Heart right ventricle (tissue), 16 donors: ENCODE results near the gene ADGRD1. TPM values are rescaled to one million over a fixed set of nuclear protein-coding genes. Genes with fewer than 3 reads are reported as not detected.

Experiments
- ATAC-seq, 8 donors: fragments of 200-7000 bp; cut with Tn5 transposase; one replicate each; pipeline ENCODE4 v1.9.1; 2020; ENCODE audit warnings: mild to moderate bottlenecking in 8 of 8, moderate library complexity in 8 of 8, moderate number of reproducible peaks in 1 of 8
- DNase-seq, 2 donors: peaks; one replicate each; pipeline ENCODE4 v3.0.0-alpha.2; 2020
- H3K27ac ChIP-seq, 10 donors: fragments of 200-600 bp; sonication (generic) in 2 of 10; one replicate each; pipeline versions ENCODE4 v1.5.0 to v1.8.0; 2020 to 2022; ENCODE audit warnings: mild to moderate bottlenecking in 3 of 10
- H3K27me3 ChIP-seq, 7 donors: fragments of 200-600 bp; one replicate each; pipeline ENCODE4 v1.8.0; 2021 to 2022; ENCODE audit warnings: mild to moderate bottlenecking in 2 of 7
- H3K36me3 ChIP-seq, 9 donors: fragments of 200-600 bp; sonication (generic) in 1 of 9; one replicate each; pipeline versions ENCODE4 v1.5.0 to v1.8.0; 2020 to 2022; ENCODE audit warnings: mild to moderate bottlenecking in 2 of 9
- H3K4me1 ChIP-seq, 9 donors: fragments of 200-600 bp; sonication (generic) in 1 of 9; one replicate each; pipeline versions ENCODE4 v1.5.0 to v1.8.0; 2020 to 2022; ENCODE audit warnings: mild to moderate bottlenecking in 4 of 9
- H3K4me3 ChIP-seq, 10 donors: fragments of 200-600 bp; sonication (generic) in 2 of 10; one replicate each; pipeline versions ENCODE4 v1.5.0 to v1.8.0; 2020 to 2022; ENCODE audit warnings: mild to moderate bottlenecking in 7 of 10, moderate library complexity in 2 of 10
- H3K9me3 ChIP-seq, 11 donors: fragments of 200-600 bp in 10 of 11; sonication (generic) in 2 of 11; one replicate each; pipeline versions ENCODE4 v1.5.0 to v1.8.0; 2013 to 2022; ENCODE audit warnings: mild to moderate bottlenecking in 2 of 11, control low read depth in 1 of 11, moderate library complexity in 1 of 11
- WGBS, 2 donors: extraction: QIAGEN DNeasy Blood & Tissue Kit; methylation state at CpG; one replicate each; pipeline ENCODE4 v1.1.7; 2013; ENCODE audit warnings: inconsistent platforms in 1 of 2; 5-methylcytosine and 5-hydroxymethylcytosine counted together
- intact Hi-C, 10 donors: fragments of 100-400 bp; cut with DNase I; formaldehyde crosslinking; loops; one replicate each; pipeline versions ENCODE4 v1.11.1 to v1.14.2; 2022
- polyA plus RNA-seq, 2 donors: library from polyadenylated mRNA; stranded (reverse); fragments of 200-250 nt; gene quantifications; one replicate each; pipeline ENCODE4 v1.2.3, GENCODE V29; 2013
- total RNA-seq, 10 donors: library from RNA; stranded (reverse); fragmentation: NEBNext Ultra II Directional in 3 of 10; extraction: Animal tissue kit (Norgen Biotek cat#: 25700) in 3 of 10; gene quantifications; one replicate each; pipeline versions ENCODE4 v1.2.1 to v1.2.4, GENCODE V29; 2021 to 2023
- TF ChIP-seq, protein P1 (sequence below), 9 donors: fragments of 200-600 bp; sonication (generic) in 2 of 9; IDR thresholded peaks; one replicate each; pipeline versions ENCODE4 v1.5.0 to v1.8.0; 2021 to 2022; ENCODE audit warnings: antibody characterized with exemption in 9 of 9, mild to moderate bottlenecking in 5 of 9, moderate library complexity in 1 of 9
- donor health status: Arrhythmogenic right ventricular cardiomyopathy.
- donor health status: ischemic (EF 13 %, LVEDD 7.1; RV severe dilation, severe dysfunction).
- donor health status: healthy with polysubstance abuse.
- donor health status: DM: no; HTN: yes; CAD: no.
- donor health status: DM: no; HTN: no; CAD: no.
- donor health status: ischemic (EF 25% LVEDD 6.9; RV normal size, moderate dysfunction).
- donor health status: ischemic (EF 25% LVEDD 5.7; RV mildly dilated, moderate dysfunction).
- donor health status: healthy.
- donor health status: DM: yes; HTN: yes; CAD: no.
- donor health status: Ischemic cardiomyopathy.
- donor health status: ischemic (EF 35%, LVEDD 5.7; RV mildly dilated, moderate dysfunction).
- donor health status: nonischemic (EF 11% LVEDD 7.7; RV severe dilation, severe dysfunction).
- donor health status: DM: yes; HTN: yes; CAD: no.
- donor health status: PGD.
- donor health status: ischemic (EF 29% LVEDD 5.4; RV normal size, mild dysfunction).
- donor health status: nonischemic (EF 23%, LVEDD 6.1; RV moderate dilation, normal function).

The ADGRD1 gene
- total and polyA plus RNA-seq, 12 donors = 16.8 to 157 (median 69.7) TPM

- TF ChIP-seq, protein P1, sequence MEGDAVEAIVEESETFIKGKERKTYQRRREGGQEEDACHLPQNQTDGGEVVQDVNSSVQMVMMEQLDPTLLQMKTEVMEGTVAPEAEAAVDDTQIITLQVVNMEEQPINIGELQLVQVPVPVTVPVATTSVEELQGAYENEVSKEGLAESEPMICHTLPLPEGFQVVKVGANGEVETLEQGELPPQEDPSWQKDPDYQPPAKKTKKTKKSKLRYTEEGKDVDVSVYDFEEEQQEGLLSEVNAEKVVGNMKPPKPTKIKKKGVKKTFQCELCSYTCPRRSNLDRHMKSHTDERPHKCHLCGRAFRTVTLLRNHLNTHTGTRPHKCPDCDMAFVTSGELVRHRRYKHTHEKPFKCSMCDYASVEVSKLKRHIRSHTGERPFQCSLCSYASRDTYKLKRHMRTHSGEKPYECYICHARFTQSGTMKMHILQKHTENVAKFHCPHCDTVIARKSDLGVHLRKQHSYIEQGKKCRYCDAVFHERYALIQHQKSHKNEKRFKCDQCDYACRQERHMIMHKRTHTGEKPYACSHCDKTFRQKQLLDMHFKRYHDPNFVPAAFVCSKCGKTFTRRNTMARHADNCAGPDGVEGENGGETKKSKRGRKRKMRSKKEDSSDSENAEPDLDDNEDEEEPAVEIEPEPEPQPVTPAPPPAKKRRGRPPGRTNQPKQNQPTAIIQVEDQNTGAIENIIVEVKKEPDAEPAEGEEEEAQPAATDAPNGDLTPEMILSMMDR (IDR thresholded peaks at IDR 0.05) = no peak
- H3K27me3 ChIP-seq = no peaks in the 10 kb centered on the region
- H3K4me1 ChIP-seq = peaks cover under 1 to 5% (median 1%) of the 10 kb centered on the region in 9 donors
- H3K4me3 ChIP-seq = no peak overlapping the region
- intact Hi-C loops = loop anchor here in 3 of 10 donors (10.0 kb wide), 1 partner anchor 222 kb away; no protein-coding TSS in a partner anchor
- H3K9me3 ChIP-seq = no peaks in the 10 kb centered on the region
- no peak overlapping the region for H3K27ac ChIP-seq
- H3K36me3 ChIP-seq = peaks cover 0 to 45% (median 0%) of the 10 kb centered on the region in 9 donors
- 87 to 92% methylated on average over 25 of the region's 25 CpGs for WGBS, 2 donors
- DNase-seq (no peak), ATAC-seq (no peak)
Measured at GRCh38 chr12:131137009-131137835, 183.5 kb downstream of the ADGRD1 start.

DNA sequence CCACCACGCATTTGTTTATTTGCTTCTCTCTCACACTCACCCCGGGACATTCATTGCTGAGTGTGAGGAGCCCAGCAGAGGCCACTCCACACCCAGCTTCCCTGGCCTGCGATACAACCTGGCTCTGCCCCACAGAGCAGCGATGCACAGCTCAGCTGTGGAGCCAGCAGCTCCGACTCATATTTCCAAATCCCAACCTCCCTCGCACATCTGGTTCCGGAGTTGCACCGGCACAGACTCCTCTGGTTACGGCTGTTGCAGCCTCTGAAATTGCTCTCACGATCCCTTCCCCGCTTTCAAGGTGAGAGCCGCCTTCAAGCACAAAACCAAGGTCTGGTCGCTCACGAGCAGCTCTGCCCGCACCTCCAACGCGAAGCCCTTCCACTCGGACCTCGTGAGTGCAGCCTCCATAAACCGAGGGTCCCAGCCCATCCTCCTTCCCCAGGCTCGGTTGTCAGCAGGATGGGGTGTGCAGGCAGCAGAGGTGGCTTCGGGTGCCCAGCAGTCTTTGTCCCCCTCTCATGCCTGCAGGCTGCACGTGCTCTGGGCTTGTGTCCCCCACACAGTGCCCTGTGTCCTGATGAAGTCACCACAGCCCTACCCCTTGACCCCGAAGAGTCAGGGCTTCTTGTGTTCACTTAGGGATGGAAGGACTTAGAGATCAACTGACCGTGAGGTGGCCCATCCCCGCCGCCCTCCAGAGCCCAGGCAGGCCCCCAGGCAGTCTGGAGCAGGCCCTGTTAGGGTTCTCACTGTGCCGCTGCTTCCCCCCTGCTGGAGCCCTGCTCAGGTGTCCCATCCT is 184.3 kb downstream of the ADGRD1 start:
- TF ChIP-seq, protein P1 (IDR thresholded peaks at IDR 0.05) = peak in 4 of 9 donors; percentile 15 to 33 (median 24)
- WGBS, 2 donors = 71 to 75% methylated on average over 28 of the region's 28 CpGs
- Histone ChIP-seq H3K36me3 (peaks cover 0 to 45% (median 0%) of the 10 kb centered on the region in 9 donors), H3K4me3 (no peak overlapping the region), H3K4me1 (peaks cover 0 to 3% (median 0%) of the 10 kb centered on the region in 9 donors), H3K9me3 (no peaks in the 10 kb centered on the region), H3K27me3 (no peaks in the 10 kb centered on the region), H3K27ac (no peak overlapping the region)
- no peak for DNase-seq
- ATAC-seq = peak in 3 of 8 donors; percentile 21 to 35 (median 33)
- intact Hi-C loops = loop anchor here in 3 of 10 donors (10.0 kb wide), 1 partner anchor 223 kb away; no protein-coding TSS in a partner anchor

- DNase-seq = no peak
Measured at GRCh38 chr12:131138638-131139362, 185.1 kb downstream of the ADGRD1 start.

More at GRCh38 chr12:131138638-131139362, 185.1 kb downstream of the ADGRD1 start:
- Histone ChIP-seq H3K36me3 (peaks cover 0 to 45% (median 0%) of the 10 kb centered on the region in 9 donors), H3K4me1 (peaks cover 0 to 7% (median 0%) of the 10 kb centered on the region in 9 donors), H3K4me3 (no peak overlapping the region), H3K9me3 (no peaks in the 10 kb centered on the region), H3K27me3 (no peaks in the 10 kb centered on the region), H3K27ac (no peak overlapping the region)
- intact Hi-C loops = loop anchor here in 3 of 10 donors (10.0 kb wide), 1 partner anchor 224 kb away; no protein-coding TSS in a partner anchor
- peak in 1 of 8 donors; percentile 8 for ATAC-seq
- 91 to 93% methylated on average over 34 of the region's 34 CpGs for WGBS, 2 donors
- TF ChIP-seq, protein P1 (IDR thresholded peaks at IDR 0.05) = no peak
